NAMALWA (cell line): Measurements from ENCODE around the gene NAT14.
"Not testable (repeated sequence)": the region's sequence is repeated elsewhere in the genome, so short reads cannot be mapped to it uniquely, and the experiment has no call there.

Source experiments
- DNase-seq: peaks from one replicate; pipeline ENCODE4 v3.0.0-alpha.2; 2015; ENCODE audit warnings: low spot score

Gene NAT14

DNA sequence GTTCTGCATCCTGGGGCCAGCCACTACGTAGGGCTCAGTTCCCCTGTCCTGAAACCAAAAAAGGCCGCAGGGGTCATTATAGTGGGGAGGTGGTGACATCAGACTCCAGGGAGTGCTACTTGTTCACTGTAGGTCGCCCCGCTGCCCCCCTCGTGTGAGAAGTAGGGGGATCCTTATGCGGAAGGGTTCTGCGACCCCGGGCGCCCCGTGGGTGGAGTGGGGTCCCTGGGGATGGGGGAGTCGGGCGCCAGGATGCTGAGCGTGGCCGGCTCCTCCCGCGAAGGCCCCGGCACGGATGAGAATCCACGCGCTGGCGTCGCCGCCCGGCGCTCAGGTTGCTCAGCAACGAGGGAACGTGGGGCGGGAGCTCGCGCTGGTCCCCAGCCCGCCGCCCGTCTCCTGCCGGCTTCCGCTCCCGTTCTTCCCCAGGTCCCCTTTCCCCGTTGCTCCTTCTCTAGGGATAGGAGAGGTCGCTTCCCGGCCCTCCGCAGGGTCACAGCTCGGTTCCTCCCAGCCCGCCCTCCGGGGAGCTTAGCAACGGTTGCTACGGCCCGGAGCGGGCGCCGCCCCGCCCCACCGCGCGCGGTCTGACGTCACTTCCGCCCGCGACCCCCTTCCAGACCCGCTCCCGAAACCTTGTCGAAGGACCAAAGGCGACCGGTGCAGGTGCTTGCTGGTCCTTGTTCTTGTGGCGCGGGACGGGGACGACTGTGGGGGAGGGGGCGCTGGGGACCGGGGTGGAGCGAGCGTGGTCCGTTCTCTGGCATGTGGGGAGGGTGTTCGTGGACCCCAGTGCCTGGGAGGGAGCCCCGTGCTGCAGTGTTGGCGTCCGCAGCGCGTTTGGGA, at the start of gene NAT14:
Gene NAT14 (plus strand): TSS at position 596 of the 846 bp plus-strand sequence. CDS start 521 bp downstream, outside the sequence.
- DNase-seq: peak; percentile 80

DNA sequence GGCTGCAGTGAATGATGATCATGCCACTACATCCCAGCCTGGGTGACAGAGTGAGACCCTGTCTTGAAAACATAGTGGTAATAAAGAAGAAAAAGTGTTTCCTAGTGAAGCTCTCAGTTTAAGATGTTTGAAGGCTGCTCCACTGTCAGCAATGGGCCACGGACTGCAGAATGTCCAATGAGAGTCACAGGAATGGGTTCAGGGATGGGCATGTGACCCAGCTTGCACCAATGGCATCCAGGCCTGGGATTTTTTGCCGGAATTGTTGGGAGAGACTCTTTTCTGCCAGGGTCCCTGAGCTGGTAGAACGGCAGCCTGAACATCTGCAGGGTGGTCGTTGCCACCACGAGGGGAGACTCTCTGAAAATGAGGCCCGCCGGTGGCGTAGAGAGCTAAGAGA, 48.1 kb upstream of the NAT14 start:
- DNase-seq: no peak

DNA sequence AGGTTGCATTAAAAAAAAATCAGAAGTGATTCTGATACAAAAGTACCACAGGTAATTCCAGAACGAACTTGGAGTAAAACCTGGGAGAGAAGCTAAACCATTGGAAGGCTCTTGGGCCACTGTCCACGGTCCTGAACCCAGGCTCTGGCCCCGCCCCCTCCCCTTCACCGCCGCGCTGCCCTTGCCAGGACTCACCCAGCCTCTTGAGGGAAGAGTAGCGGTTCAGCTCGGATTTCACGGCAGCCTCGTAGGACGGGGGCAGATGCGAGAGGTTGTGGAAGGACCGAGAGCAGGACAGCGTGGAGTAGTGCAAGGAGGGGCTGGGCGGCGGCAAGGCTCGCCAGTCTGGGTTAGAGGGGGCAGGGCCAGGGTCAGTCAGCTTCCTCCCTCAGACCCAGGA, 47.6 kb upstream of the NAT14 start:
- no peak for DNase-seq

GRCh38 chr19:55439052-55439451, 45.9 kb upstream of the NAT14 start:
- DNase-seq: no peak

GRCh38 chr19:55440411-55441105, 44.4 kb upstream of the NAT14 start:
- peak; percentile 34 for DNase-seq

GRCh38 chr19:55441319-55441691, 43.7 kb upstream of the NAT14 start:
- peak; percentile 43 for DNase-seq

GRCh38 chr19:55441692-55442321, 43.2 kb upstream of the NAT14 start:
- DNase-seq: no peak

- no peak for DNase-seq
Measured at GRCh38 chr19:55442372-55442961, 42.5 kb upstream of the NAT14 start.

DNA sequence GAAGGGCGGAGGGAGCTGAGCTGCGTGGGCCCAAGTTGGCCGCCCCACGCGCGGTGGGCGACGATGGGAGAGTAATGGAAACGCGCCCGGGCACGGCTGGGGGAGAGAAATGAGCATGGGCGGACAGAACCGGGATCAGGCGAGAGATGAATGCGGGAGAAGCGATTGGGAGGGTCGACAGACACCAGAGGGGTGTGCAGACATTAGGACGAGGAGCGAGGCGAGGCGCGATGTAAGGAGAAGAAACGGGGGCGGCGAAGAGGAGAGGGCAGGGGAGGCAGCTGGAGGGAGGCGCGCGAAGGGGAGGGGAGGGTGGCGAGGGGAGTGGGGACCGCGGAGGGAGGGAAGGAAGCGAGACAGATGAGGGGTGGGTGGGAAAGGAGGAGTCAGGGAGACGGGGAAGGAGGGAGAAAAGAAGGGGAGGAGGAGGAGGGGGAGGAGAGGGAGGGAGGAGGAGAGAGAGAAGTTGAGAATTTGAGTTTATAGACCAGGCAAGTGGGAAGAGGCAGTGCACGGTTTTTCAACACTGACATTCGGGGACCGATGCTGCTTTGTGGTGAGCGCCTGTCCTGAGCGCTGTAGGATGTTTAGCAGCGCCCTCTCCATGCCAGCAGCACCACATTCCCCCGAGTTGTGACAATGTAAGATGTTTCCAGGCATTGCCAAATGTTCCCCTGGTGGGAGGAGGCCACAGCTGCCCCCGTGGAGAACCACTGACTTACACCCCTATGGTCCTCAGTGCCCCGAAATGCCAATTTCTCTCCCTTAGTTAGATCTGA, 41.8 kb upstream of the NAT14 start, which contains the start of gene SHISA7:
Gene SHISA7 (minus strand): TSS at position 256 of the 779 bp plus-strand sequence. CDS start 437 bp downstream, outside the sequence.
- no peak for DNase-seq

- no peak for DNase-seq
Measured at GRCh38 chr19:55443824-55444480, 41.0 kb upstream of the NAT14 start.

DNA sequence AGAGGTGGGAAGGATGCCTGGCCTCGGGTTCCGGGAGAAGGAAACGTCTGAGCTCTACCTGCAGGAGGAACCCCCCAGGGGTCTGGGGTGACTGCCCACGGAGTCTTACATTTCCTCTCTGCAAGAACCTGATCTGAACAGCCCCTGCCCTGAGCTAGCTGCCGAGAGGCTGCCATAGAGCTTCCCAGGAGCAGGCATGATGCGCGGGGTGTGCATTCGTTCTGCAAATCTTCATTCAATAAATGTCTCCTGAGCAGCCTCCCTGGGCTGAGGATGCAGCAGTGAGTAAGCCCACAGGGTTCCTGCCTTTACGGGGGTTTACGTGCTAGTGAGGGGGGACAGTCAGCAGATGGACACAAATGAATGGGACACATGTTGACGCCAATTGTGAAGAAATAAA, 40.3 kb upstream of the NAT14 start:
- no peak for DNase-seq

DNA sequence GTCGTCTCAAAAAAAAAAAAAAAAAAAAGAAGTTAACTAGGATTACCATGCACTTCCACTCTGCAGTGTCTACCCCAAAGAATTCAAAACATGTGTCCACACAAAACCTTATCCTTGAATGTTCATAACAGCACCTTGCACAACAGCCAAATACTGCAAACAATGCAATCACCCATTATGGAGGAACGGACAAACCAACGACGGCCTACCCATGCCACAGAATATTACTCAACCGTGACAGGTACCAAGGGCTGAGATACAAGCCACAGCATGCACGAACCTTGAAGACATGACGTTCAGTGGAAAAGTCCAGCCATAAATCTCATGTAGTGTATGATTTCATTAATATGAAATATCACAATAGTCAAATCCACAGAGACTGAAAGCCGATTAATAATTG, 38.9 kb upstream of the NAT14 start:
- DNase-seq: no peak

- DNase-seq: peak; percentile 59
Measured at GRCh38 chr19:55447421-55448174, 37.4 kb upstream of the NAT14 start.

DNA sequence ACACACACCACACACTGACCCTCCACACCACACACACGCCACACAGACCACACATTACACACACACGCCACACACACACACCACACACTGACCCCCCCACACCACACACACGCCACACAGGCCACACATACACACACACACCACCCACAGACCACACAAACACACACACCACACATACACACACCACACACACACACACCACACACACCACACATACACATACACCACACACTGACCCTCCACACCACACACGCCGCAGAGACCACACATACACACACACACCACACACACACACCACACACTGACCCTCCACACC, 36.9 kb upstream of the NAT14 start:
- not testable (repeated sequence) for DNase-seq

DNA sequence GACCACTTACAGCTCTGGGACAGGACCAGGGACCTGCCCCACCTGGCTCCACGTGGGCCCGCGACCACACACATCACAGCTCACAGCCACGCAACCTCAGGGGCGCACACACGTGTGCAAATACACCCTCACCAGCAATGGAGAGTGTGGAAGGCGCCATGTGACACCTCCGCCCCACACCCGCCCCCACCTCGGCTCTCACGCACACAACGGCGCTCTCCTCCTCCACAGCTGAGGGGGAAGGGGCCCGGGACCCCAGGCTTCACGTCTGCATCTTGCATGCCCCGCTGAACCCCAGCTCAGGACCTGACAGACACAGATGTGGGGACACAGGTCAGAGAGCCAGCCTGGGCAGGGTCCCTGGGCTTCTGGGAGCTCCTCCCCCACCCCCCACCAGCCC, 35.5 kb upstream of the NAT14 start:
- DNase-seq: no peak

- DNase-seq: no peak
Measured at GRCh38 chr19:55451163-55451964, 33.6 kb upstream of the NAT14 start.

DNA sequence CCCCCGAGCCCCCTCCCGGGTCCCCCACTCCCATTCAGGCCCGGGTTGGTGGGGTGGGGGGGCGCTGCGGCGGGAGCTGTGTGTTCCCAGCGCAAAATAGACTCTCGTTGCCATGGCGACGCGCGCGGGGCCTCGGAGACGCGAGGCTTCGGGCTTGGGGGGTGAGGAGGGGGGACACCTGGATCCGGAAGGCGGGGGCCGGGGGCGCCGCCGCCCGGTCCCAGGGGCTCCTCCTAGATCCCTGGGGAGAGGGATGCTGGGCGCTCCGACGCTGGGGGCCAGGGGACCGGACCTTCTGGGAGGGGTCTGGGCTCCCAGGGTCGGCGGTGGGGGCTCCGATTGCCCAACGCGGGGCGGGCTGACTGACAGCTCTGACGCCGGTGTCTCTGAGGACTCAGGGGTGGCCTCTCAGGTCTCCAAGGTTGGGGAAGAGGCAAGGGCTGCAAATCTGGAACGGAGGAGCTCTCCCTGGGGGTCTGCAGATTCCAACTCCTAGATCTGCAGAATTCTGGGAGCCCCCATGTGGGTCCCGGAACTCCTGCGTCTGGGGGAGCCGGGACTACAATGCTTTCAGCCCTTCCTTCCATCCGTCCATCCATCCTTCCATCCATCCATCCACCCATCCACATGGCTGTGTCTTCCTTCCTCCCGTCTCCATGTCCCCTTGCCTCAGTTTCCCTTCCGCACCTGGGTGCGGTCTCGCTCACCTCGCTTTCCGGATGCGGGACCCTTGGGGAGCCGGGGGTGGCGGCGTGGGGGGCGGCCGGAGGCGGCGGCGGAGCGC, 32.8 kb upstream of the NAT14 start:
- no peak for DNase-seq

GRCh38 chr19:55452749-55453346, 32.1 kb upstream of the NAT14 start:
- peak; percentile 68 for DNase-seq
